Tibial artery (tissue), 4 donors: ENCODE results near the gene SATB1.

Experiments used
- DNase-seq, 2 donors: peaks; one replicate each; pipeline ENCODE4 v3.0.0-alpha.2; 2019
- H3K27ac ChIP-seq, 2 donors: fragments of 200-600 bp; sonication (generic) in 1 of 2; 1 replicate in 1 of 2; 2 replicates in 1 of 2; pipeline ENCODE4 v1.5.1; 2018 to 2019; ENCODE audit warnings: mild to moderate bottlenecking in 1 of 2
- H3K27me3 ChIP-seq, 2 donors: fragments of 200-600 bp; sonication (generic) in 1 of 2; one replicate each; pipeline versions ENCODE4 v1.5.1 to v1.6.0; 2016 to 2019
- H3K36me3 ChIP-seq, 3 donors: fragments of 200-600 bp; sonication (generic) in 2 of 3; one replicate each; pipeline ENCODE4 v1.5.1; 2016 to 2019; ENCODE audit warnings: mild to moderate bottlenecking in 2 of 3
- H3K4me1 ChIP-seq, 4 donors: fragments of 200-600 bp; sonication (generic) in 2 of 4; 1 replicate in 3 of 4; 2 replicates in 1 of 4; pipeline ENCODE4 v1.5.1; 2016 to 2019
- H3K4me3 ChIP-seq, 2 donors: fragments of 200-600 bp; sonication (generic) in 1 of 2; 1 replicate in 1 of 2; 2 replicates in 1 of 2; pipeline ENCODE4 v1.5.1; 2018 to 2019; ENCODE audit warnings: mild to moderate bottlenecking in 2 of 2
- H3K9me3 ChIP-seq, 3 donors: fragments of 200-600 bp; sonication (generic) in 1 of 3; one replicate each; pipeline ENCODE4 v1.5.1; 2016 to 2019
- CTCF ChIP-seq, 2 experiments: fragments of 200-600 bp in 1 of 2; fragments of 450-650 bp in 1 of 2; IDR thresholded peaks; one replicate each; pipeline ENCODE4 v1.5.1; 2017 to 2019; ENCODE audit warnings: antibody characterized with exemption in 2 of 2, mild to moderate bottlenecking in 1 of 2, moderate library complexity in 1 of 2
- intact Hi-C: fragments of 100-400 bp; cut with DNase I; formaldehyde crosslinking; loops from one replicate; pipeline ENCODE4 v1.15.0; 2023; ENCODE audit warnings: low total_unique reads

SATB1 gene

GRCh38 chr3:18378218-18378617 is 46.9 kb downstream of the SATB1 start:
- Histone ChIP-seq H3K27ac (no peak overlapping the region), H3K9me3 (no peaks in the 10 kb centered on the region), H3K4me1 (peaks cover 0 to 7% (median 0%) of the 10 kb centered on the region in 4 donors), H3K27me3 (no peaks in the 10 kb centered on the region), H3K36me3 (peaks cover 13 to 17% (median 17%) of the 10 kb centered on the region in 3 donors), H3K4me3 (no peak overlapping the region)
- no peak for TF ChIP-seq CTCF (IDR thresholded peaks at IDR 0.05)
- no peak for DNase-seq
- intact Hi-C loops: no loop called here

GRCh38 chr3:18376682-18377081 is 48.5 kb downstream of the SATB1 start:
- H3K9me3 ChIP-seq: no peaks in the 10 kb centered on the region
- H3K4me1 ChIP-seq: peaks cover 0 to 7% (median 0%) of the 10 kb centered on the region in 4 donors
- no peaks in the 10 kb centered on the region for H3K27me3 ChIP-seq
- no peak for TF ChIP-seq CTCF (IDR thresholded peaks at IDR 0.05)
- peaks cover 13 to 17% (median 17%) of the 10 kb centered on the region in 3 donors for H3K36me3 ChIP-seq
- intact Hi-C loops: no loop called here
- no peak overlapping the region for H3K27ac ChIP-seq
- no peak overlapping the region for H3K4me3 ChIP-seq
- DNase-seq: no peak

GRCh38 chr3:18372786-18373405 is 52.2 kb downstream of the SATB1 start:
- H3K27me3 ChIP-seq: no peaks in the 10 kb centered on the region
- no peak for TF ChIP-seq CTCF (IDR thresholded peaks at IDR 0.05)
- peaks cover 10 to 15% (median 11%) of the 10 kb centered on the region in 3 donors for H3K36me3 ChIP-seq
- H3K27ac ChIP-seq: no peak overlapping the region
- intact Hi-C loops: no loop called here
- no peak overlapping the region for H3K4me3 ChIP-seq
- H3K9me3 ChIP-seq: no peaks in the 10 kb centered on the region
- peaks cover 0 to 7% (median 0%) of the 10 kb centered on the region in 4 donors for H3K4me1 ChIP-seq
- no peak for DNase-seq

GRCh38 chr3:18370672-18371071 is 54.5 kb downstream of the SATB1 start:
- Histone ChIP-seq H3K36me3 (peaks cover 0 to 9% (median 3%) of the 10 kb centered on the region in 3 donors), H3K27me3 (no peaks in the 10 kb centered on the region), H3K4me1 (peaks cover 0 to 7% (median 0%) of the 10 kb centered on the region in 4 donors), H3K4me3 (no peak overlapping the region), H3K9me3 (no peaks in the 10 kb centered on the region), H3K27ac (no peak overlapping the region)
- intact Hi-C loops: no loop called here
- no peak for DNase-seq
- TF ChIP-seq CTCF (IDR thresholded peaks at IDR 0.05): no peak

- H3K4me1 ChIP-seq: peaks cover 0 to 7% (median 0%) of the 10 kb centered on the region in 4 donors
- no peaks in the 10 kb centered on the region for H3K27me3 ChIP-seq
- no peak overlapping the region for H3K27ac ChIP-seq
- intact Hi-C loops: no loop called here
- peaks cover 0 to 9% (median 3%) of the 10 kb centered on the region in 3 donors for H3K36me3 ChIP-seq
- no peak for DNase-seq
- no peak overlapping the region for H3K4me3 ChIP-seq
- H3K9me3 ChIP-seq: no peaks in the 10 kb centered on the region
- no peak for TF ChIP-seq CTCF (IDR thresholded peaks at IDR 0.05)
Measured at GRCh38 chr3:18369551-18370185, 55.5 kb downstream of the SATB1 start.
